Measurements from ENCODE around the gene PARP1.
A peak's percentile ranks its signal among the peaks of the same experiment; 100 is the strongest.
"Not testable (repeated sequence)": the region's sequence is repeated elsewhere in the genome, so short reads cannot be mapped to it uniquely, and the experiment has no call there.

The PARP1 gene

DNA sequence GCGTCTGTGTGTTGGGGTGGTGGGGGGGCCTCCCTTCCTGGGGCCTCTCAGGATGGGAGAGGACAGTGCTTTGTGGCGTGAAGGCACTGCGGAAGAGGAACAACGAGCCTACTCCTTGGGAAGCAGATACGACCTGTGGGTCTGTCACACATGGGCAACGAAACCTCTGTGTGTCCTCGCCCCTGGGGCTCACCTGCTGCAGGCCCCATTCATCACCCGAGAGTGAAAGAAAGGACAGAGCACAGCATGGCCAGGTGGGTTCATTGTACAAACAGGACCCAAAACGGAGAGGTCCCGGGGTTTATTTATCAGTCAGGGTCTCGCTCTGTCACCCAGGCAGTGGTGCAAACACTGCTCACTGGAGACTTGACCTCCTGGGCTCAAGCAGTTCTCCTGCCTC is 58.8 kb downstream of the PARP1 start:
- no peaks in the 10 kb centered on the region for H3K27me3 Mint-ChIP-seq (ENCODE audit: low read depth)
- TF ChIP-seq, protein P1, sequence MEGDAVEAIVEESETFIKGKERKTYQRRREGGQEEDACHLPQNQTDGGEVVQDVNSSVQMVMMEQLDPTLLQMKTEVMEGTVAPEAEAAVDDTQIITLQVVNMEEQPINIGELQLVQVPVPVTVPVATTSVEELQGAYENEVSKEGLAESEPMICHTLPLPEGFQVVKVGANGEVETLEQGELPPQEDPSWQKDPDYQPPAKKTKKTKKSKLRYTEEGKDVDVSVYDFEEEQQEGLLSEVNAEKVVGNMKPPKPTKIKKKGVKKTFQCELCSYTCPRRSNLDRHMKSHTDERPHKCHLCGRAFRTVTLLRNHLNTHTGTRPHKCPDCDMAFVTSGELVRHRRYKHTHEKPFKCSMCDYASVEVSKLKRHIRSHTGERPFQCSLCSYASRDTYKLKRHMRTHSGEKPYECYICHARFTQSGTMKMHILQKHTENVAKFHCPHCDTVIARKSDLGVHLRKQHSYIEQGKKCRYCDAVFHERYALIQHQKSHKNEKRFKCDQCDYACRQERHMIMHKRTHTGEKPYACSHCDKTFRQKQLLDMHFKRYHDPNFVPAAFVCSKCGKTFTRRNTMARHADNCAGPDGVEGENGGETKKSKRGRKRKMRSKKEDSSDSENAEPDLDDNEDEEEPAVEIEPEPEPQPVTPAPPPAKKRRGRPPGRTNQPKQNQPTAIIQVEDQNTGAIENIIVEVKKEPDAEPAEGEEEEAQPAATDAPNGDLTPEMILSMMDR (IDR thresholded peaks at IDR 0.05; ENCODE audit: unreplicated experiment in 3 of 3): no peak

GRCh38 chr1:226344441-226345259 is 63.2 kb downstream of the PARP1 start:
- TF ChIP-seq, protein P1 (IDR thresholded peaks at IDR 0.05; ENCODE audit: unreplicated experiment in 3 of 3): no peak
- H3K4me1 Mint-ChIP-seq: peaks cover 13% of the 10 kb centered on the region
- no peaks in the 10 kb centered on the region for H3K27me3 Mint-ChIP-seq (ENCODE audit: low read depth)
- H3K36me3 Mint-ChIP-seq (ENCODE audit: low read depth): no peaks in the 10 kb centered on the region
- no peak overlapping the region for H3K4me3 Mint-ChIP-seq
- no peak overlapping the region for H3K27ac Mint-ChIP-seq
- peaks cover 16% of the 10 kb centered on the region for H3K9me3 Mint-ChIP-seq

More for the DNA sequence above, 58.8 kb downstream of the PARP1 start:
- Mint-ChIP-seq H3K27ac (peak overlapping the region; percentile 73 to 92 (median 85)), H3K4me3 (no peak overlapping the region), H3K4me1 (peaks cover 46% of the 10 kb centered on the region), H3K9me3 (no peaks in the 10 kb centered on the region), H3K36me3 (ENCODE audit: low read depth) (no peaks in the 10 kb centered on the region)

DNA sequence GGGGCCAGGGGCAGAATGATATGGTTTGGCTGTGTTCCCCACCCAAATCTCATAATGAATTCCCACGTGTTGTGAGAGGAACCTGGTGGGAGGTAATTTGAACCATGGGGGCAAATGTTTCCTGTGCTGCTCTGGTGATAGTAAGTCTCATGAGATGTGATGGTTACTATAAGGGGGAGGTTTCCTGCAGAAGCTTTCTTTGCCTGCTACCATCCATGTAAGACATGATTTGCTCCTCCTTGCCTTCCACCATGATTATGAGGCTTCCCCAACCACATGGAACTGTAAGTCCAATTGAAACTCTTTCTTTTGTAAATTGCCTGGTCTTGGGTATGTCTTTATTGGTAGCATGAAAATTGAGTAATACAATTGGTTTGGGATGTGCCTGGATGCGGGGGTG is 65.2 kb downstream of the PARP1 start:
- H3K27me3 Mint-ChIP-seq (ENCODE audit: low read depth): no peaks in the 10 kb centered on the region

DNA sequence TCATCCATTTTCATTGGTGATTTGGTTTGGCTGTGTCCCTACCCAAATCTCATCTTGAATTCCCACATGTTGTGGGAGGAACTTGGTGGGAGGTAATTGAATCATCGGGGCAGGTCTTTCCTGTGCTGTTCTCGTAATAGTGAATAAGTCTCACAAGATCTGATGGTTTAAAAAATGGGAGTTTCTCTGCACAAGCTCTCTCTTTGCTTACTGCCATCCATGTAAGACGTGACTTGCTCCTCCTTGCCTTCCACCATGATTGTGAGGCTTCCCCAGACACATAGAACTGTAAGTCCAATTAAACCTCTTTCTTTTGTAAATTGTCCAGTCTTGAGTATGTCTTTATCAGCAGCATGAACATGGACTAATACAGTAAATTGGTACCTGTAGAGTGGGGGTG is 67.8 kb downstream of the PARP1 start:
- not testable (repeated sequence) for H3K27ac Mint-ChIP-seq; H3K36me3 Mint-ChIP-seq (ENCODE audit: low read depth); H3K4me3 Mint-ChIP-seq; H3K27me3 Mint-ChIP-seq (ENCODE audit: low read depth)
- Mint-ChIP-seq H3K9me3 (peaks cover 16% of the 10 kb centered on the region), H3K4me1 (peaks cover 14% of the 10 kb centered on the region)

More for the DNA sequence above, 65.2 kb downstream of the PARP1 start:
- Mint-ChIP-seq H3K36me3 (ENCODE audit: low read depth) (no peaks in the 10 kb centered on the region), H3K4me3 (no peak overlapping the region), H3K27ac (no peak overlapping the region), H3K9me3 (peaks cover 16% of the 10 kb centered on the region), H3K4me1 (peaks cover 5% of the 10 kb centered on the region)
- TF ChIP-seq, protein P1 (IDR thresholded peaks at IDR 0.05; ENCODE audit: unreplicated experiment in 3 of 3): no peak

- peaks cover 16% of the 10 kb centered on the region for H3K9me3 Mint-ChIP-seq
- H3K4me1 Mint-ChIP-seq: peaks cover 19% of the 10 kb centered on the region
- no peak overlapping the region for H3K4me3 Mint-ChIP-seq
- H3K36me3 Mint-ChIP-seq (ENCODE audit: low read depth): no peaks in the 10 kb centered on the region
- H3K27ac Mint-ChIP-seq: no peak overlapping the region
- TF ChIP-seq, protein P1 (IDR thresholded peaks at IDR 0.05; ENCODE audit: unreplicated experiment in 3 of 3): no peak
- no peaks in the 10 kb centered on the region for H3K27me3 Mint-ChIP-seq (ENCODE audit: low read depth)
These were observed 70.5 kb downstream of the PARP1 start for GRCh38 chr1:226337276-226337875.

GRCh38 chr1:226335661-226336060 is 72.2 kb downstream of the PARP1 start:
- Mint-ChIP-seq H3K4me3 (no peak overlapping the region), H3K27me3 (ENCODE audit: low read depth) (no peaks in the 10 kb centered on the region), H3K27ac (peak overlapping the region; percentile 17 to 54 (median 35)), H3K36me3 (ENCODE audit: low read depth) (no peaks in the 10 kb centered on the region), H3K9me3 (peaks cover 8% of the 10 kb centered on the region), H3K4me1 (peaks cover 19% of the 10 kb centered on the region)
- TF ChIP-seq, protein P1 (IDR thresholded peaks at IDR 0.05; ENCODE audit: unreplicated experiment in 3 of 3): no peak
